Measurements from ENCODE around the gene DNAH5.

- TF ChIP-seq POLR2A (IDR thresholded peaks at IDR 0.05; ENCODE audit: low read length) (no peak), GATA1 (IDR thresholded peaks at IDR 0.05; ENCODE audit: low read depth, low read length) (no peak)
Measured at GRCh38 chr5:13643734-13644133, 300.8 kb downstream of the DNAH5 start.

All from erythroblast (primary cell).